8988T (cell line): Measurements from ENCODE around the gene WFIKKN1.

Source experiments
- DNase-seq: peaks from one replicate; pipeline ENCODE4 v3.0.0; 2011

The WFIKKN1 gene

GRCh38 chr16:675884-676564, 45.2 kb downstream of the WFIKKN1 start:
- no peak for DNase-seq

GRCh38 chr16:676565-676902, 45.7 kb downstream of the WFIKKN1 start:
- DNase-seq = no peak

GRCh38 chr16:676913-677312, 46.1 kb downstream of the WFIKKN1 start:
- DNase-seq = no peak

- DNase-seq = no peak
Observed at GRCh38 chr16:677316-678190, 46.8 kb downstream of the WFIKKN1 start.

GRCh38 chr16:678209-678857, 47.5 kb downstream of the WFIKKN1 start:
- no peak for DNase-seq

GRCh38 chr16:678858-679813, 48.4 kb downstream of the WFIKKN1 start:
- DNase-seq = no peak

GRCh38 chr16:679814-680624, 49.2 kb downstream of the WFIKKN1 start, which contains the start of gene STUB1:
Gene STUB1 (plus strand): TSS chr16:680410. CDS start chr16:680526, 116 bp downstream.
- no peak for DNase-seq

GRCh38 chr16:680625-680945, 49.8 kb downstream of the WFIKKN1 start:
- DNase-seq = no peak

- no peak for DNase-seq
Observed at GRCh38 chr16:680967-681745, 50.4 kb downstream of the WFIKKN1 start.

- DNase-seq = no peak
Observed at GRCh38 chr16:681746-682427, 51.1 kb downstream of the WFIKKN1 start.

GRCh38 chr16:682493-683395, 52.0 kb downstream of the WFIKKN1 start:
- no peak for DNase-seq

- no peak for DNase-seq
Observed at GRCh38 chr16:683396-684070, 52.7 kb downstream of the WFIKKN1 start.
